Activated CD4-positive, alpha-beta T cell treated with anti-CD3 and anti-CD28 coated beads, Interleukin-2, amount 50 U/mL, for 4 hours (primary cell): ENCODE data around the gene TP53I11.

Source experiments
- DNase-seq, 2 experiments: peaks; one replicate each; pipeline ENCODE4 v3.0.0-alpha.2; 2020

Gene TP53I11, protein sequence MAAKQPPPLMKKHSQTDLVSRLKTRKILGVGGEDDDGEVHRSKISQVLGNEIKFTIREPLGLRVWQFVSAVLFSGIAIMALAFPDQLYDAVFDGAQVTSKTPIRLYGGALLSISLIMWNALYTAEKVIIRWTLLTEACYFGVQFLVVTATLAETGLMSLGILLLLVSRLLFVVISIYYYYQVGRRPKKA

DNA sequence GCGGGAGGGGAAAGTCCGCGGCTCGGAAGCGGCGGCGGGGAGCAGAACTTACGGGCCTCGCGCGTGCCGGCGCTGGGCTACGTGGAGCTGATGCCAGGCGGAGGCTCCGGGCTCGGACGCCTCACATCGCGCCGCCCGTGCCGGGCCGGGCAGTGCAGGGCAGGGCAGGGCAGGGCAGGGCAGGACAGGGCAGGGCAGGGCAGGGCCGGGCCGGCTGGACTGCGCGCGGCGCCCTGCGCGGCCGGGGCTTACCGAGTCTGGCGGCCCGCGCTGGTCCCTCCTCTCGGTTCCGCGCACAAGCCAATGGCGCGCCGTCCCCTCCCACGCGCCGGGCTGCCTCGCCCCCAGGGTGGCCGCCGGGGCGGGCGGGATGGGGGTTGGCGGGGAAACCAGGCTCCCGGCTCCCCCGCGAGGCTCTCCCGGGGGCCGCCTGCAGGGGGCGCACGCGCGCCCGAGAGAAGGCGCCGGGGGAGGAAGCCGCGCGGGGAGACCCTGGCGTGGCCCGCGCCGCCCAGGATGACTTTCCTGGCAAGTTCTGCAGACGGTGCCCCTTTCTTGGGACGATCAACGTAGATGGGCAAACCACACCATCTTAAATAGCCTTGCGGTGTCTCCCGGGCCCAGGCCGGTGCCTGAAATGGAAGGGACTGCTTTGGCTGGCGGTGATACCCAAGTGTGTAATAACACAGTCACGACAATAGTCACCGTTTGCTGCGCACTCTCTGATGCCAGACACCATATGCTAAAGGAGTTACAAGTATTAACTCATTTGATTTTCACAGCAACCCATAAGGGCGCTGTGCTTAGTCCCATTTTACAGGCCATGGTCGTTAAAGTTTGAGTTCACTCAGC lies at the start of gene TP53I11:
TP53I11 (minus strand) TSS at position 259 of the 852 bp plus-strand sequence. CDS start 12,548 bp downstream, outside the sequence.
- peak; percentile 56 to 72 for DNase-seq

DNA sequence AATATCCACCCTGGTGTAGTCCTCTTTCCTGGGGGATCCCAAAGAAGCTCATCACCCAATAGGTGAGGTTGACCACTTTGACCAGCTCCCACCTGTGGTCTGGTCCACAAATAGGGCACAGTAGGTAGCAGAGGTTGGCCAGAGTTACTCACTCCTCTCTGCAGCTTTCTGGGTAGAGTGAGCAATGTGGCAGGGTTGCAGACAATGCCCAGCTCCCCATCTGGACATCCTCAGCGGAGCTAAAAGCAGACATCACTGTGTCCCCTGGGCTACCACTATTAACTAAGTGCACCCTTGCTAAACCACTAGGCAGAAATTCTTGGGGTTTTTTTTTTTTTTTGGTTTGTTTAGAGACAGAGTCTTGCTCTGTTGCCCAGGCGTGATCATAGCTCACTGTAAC lies 48.4 kb upstream of the TP53I11 start:
- DNase-seq: no peak

DNA sequence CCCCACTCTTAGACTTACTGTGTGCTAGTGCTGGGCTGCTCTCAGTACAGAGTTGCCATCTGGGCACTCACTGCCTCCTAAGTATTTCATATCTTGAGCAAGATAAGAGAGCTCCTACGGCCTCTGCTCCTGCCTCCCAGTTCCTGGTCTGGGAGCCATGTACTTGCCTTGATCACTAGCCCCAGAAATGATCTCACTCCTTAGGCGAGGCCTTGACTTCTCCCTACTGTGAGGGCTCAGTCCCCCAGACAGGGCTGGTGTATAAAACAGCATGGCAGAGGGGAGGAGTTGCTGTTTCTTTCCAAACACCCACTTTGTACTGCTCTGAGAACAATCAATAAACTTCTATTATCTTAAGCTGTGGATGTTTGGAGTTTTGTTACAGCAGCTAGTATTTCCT lies 47.4 kb upstream of the TP53I11 start:
- no peak for DNase-seq

DNA sequence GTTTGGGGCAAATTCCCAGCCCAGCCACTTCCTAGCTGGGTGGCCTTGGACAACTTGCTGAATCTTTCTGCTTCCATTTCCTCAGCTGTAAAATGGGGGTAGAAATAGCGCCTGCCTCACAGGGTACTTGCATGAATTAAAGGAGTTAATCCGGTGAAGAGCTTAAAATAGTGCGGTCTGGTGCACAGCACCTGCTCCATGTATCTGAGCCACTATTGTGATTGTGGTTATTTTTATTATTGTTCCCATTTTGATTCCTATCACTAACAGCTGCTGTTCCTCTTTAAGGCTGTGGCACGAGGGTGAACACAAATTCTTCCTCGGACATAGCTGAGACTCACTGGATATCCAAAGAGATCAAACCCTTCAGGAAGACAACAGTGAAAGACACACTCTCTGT lies 46.9 kb upstream of the TP53I11 start:
- no peak for DNase-seq

DNA sequence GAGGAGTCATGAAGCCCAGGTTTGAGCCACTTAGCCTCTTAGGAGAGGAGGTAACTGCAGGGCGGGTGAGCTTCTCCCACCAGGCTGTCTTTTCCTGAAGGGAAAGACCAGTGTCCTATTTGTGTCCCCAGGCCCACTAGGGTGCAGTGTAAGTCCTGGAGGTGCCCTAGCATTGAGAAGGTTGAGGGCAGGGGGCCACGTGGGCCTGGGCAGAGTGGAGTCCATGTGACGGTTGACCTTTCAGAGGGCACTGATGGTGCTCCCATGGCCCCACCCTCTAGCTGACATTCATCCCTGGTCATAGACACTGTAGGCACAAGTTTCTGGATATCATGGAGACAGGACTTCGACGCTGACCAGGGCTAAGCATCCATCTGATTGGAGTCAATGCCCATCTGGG lies 44.1 kb upstream of the TP53I11 start:
- no peak for DNase-seq

DNA sequence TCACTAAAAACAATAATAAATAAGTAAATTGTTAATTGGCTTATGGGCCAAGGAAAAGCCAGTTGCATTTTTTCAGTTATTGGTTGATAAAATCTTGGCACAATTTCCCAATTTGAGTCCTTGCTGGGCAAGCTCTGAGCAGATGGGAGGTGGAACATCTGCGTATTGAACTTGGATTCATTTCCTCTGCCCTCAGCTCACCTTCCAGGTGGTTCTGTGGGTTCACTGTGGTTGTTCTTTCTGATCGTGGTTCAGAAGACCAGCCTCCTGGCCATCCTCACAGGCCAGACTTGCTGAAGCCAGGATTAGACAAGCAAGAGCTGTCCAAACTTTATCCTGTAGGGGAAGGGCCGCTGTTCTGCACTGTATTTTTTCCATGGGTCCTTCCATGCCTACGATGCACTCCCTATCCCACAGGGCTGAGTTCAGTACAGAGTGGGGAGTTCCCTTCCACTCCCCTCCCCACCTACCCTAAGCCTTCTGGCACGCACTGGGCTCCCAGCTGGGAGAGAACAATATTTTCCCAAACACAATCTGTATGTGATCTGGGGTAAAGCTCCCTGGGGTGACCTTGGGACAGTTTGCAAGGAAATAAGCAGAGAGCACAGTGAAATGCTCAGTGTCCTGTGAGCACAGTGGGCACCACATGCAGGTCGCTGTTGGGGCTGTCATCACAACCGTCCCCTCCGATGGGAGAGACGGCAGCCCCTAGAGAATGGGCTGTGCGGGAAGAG lies 43.5 kb upstream of the TP53I11 start:
- DNase-seq: no peak

DNA sequence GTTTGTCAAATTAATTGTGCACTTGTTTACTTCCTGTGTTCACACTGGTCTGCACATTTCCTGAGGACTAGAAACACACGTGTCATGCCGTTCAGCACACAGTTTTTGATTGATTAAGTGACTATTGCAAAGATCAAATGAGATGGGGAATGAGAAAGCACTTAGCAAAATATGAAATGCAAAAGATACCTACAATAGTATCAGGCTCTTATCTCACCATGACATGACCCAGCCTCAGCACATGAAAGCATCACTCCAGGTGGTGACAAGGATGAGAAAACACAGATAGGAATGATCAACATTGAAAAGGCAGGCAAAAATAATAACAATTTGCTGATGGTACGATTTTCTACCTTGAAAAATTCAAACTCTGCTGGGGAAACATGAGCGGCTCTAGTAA lies 42.1 kb upstream of the TP53I11 start:
- DNase-seq: no peak

DNA sequence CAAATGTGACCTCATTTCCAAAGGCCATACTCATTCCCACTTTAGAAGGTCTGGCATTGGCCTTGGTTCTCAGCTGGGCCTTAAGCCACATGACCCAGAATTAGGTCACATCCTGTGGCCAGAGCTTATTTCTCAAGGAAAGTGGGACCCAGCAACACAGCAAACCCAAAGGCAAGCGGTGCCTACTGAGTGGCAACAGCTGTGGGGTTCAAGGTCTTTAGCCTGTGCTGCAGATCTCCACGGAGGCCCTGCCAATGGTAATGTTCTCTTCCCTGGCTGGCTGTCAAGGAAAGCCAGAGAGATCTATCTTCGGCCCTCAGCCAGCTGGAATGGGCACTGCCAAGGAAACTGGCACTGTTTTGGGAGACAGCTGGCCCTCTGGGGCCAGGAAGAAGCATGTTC lies 41.5 kb upstream of the TP53I11 start:
- DNase-seq: no peak

DNA sequence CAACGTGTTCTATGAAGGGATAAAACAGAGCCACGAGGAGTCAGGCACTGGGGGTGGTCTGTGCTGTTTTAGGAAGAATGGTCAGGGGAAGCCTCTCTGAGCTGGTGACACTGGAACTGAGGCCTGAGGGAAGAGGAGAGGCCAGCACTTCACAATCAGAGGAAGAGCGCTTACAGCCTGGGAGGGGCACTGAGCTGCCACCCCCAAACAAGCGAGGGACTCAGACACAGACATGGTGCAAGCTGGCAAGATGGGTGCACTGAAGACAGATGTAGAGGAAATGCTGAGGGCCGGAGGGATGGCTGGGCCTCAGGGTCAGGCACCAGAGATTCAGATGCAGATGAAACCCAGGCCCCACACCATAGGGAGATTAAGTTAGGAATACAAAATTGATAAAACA lies 40.0 kb upstream of the TP53I11 start:
- no peak for DNase-seq

DNA sequence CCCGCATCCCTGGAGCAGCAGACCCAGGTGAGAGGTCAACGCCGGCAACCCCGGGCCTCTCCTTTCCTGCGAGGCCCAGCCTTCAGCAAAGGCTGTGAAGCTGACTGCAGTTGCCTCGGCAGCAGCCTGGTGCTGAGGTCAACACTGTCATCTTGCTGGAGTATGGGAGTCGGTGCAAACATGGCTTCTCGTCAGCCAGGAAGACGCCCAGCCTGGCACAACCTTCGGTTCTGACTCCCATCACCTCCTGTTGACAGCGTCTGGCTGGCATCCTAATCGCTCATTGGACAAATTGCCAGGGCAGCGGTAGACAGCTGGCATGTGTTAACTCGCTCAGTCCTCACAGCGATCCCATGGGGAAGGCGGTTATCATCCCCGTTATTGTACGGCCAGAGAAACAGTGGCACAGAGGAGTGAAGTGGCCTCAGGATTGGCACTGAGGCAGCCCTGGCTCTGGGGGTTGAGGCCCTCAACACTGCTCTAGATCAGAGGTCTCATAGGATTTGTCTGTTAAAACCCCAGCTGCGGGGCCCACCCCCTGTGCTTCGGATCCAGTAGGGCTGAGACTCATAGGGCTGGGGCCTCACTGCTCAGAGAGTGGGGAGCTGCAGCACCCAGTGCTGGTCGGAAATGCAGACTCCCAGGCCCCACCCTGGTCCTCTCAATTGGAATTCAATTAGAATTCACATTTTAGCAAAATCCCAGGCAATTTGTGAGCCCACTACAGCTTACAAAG lies 39.3 kb upstream of the TP53I11 start:
- no peak for DNase-seq

DNA sequence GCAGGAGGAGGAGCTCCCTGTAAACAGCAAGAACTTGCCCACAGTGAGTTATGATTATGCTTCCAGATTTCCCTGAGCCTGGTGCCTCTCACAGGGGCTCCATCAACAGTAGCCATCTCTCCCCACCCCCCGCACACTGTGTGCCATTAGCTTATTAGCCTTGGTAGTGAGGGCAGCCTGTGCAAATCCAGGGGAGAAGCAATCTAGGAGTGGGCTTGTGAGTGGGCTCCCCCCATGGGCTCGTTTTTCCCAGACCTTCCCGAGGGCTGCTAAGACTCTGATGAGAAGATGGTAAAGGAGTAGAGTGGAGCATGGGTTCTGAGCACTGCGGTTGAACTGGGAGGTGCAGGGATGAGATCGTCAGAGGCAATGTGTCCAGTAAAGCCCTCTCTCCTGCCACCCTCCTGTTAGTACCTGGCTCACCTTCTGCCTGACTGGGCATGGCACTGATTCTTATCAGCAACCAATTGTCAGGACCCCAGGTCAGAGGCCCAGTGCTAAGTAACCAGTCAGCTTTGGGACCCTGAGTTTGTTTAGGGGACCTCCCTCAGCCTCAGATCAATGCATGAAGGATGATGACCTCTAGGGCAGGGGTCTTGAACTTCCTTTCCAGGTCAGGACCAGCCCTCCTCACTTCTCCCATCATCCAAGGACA lies 38.4 kb upstream of the TP53I11 start:
- no peak for DNase-seq

DNA sequence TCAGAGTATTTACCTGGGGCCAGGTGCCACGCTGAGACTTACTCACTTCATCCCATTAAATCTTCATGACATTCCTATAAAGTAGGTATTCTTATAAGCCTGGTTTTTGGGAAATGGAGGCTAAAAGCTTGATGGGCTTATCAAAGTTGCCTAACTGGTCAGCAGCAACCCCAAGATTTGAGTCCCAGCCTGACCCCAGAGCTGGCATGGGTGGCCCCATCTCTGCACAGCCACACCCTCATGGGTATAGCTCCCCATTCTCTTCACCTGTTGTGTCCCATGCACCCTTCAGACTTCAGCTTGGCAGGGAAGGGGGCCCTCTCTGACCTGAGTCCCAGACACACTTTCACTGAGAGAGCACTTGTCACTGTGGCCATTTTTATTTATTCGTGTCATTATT lies 37.4 kb upstream of the TP53I11 start:
- no peak for DNase-seq

DNA sequence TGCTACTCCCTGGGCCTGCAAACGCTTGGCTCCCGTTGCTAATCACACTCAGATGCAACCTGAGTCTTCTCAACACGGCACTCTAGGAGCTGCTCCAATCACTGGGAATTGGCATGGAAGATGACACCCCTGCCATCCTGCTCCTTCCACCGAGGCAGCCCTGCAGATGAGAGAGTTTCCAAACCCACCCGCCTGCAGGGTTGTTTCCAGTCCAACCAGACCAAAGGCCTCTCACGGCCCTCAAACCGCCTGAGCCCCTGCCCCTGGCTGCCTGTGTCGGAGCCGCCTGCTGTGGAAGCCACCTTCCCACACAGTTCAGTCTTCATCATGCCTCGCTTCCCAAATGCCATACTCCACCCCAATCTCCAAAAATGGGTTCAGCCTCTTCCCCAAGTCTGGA lies 36.8 kb upstream of the TP53I11 start:
- no peak for DNase-seq

DNA sequence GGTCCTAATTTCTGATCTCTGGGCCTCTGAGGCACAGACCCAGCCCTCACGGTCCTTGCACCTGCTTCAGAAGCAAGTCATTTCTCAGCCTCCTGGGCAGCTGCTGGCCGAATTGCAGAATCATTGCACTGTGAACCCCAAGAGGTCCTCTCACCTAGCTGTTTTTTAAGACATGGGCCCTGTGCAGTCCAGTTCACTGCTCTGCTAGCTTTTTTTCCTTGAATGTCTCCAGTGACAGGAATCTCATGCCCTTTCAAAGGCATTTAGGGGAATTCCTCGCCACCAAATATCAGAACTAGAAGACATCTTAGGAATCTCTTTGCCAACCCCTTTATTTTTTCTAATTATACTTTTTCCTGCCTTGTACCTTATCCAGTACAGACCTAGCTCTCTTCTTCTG lies 35.6 kb upstream of the TP53I11 start:
- DNase-seq: no peak

DNA sequence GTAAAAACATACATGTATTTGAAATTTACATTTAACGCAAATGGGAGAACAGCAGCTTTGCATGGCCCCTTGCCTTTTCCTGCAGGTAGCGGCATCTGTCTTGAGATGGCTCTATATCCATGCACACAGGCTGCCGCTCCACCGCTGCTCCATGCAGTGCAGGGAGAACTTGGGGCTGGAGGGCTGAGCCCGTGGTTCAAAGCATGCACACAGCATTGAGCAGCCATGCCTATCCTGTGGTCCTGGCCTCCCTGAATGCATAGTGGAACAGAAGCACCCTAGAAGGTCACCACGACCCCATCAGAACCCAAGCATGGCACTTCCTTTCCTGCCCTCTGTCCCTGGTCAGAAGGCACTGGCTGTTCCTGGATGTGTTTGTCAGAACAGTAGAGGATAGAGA lies 35.0 kb upstream of the TP53I11 start:
- DNase-seq: no peak

DNA sequence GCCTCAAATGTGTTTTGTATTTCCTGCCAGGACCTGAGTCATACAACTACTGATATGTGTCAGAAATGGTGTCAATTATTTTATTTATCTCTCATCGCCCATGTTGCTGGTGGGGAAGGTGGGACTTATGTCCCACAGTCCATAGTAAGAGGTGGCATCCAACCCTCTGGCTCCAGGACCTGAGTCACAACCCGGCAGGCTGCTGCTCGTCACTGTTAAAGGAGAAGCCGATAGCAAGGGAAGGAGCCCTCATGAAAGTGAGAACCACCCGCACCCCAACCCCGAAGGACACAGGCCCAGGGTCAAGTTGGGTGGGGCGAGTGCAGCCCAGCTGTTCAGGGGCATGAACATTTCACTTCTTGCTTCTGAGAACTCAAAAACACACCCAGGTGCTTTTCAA lies 33.1 kb upstream of the TP53I11 start:
- no peak for DNase-seq

DNA sequence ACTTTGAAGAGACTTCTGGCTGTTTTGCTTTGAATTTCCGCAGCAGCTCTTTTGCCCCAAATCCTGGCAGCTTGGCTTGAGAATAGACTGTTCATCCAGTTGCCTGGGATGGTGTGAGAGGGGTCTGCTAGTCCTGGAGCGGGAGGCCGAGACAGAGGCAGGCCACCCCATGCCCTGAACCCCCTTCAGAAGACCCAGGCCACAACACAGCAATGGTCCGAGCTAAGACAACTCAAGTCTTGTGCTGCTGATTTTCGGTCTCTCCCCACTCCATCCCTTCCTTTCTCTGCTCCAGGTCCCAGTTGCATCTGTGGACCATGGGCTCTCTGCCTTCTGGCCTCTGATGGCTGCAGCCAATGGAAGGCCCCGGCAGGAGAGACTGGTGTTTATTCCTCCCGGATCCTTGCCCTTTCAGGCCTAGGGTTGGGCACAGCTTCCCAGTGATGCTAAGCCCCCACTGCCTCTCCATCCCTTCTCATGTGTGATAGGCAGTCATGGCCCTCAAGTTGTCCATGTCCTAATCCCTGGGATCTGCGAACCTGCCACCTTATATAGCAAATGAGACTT lies 31.9 kb upstream of the TP53I11 start:
- no peak for DNase-seq

DNA sequence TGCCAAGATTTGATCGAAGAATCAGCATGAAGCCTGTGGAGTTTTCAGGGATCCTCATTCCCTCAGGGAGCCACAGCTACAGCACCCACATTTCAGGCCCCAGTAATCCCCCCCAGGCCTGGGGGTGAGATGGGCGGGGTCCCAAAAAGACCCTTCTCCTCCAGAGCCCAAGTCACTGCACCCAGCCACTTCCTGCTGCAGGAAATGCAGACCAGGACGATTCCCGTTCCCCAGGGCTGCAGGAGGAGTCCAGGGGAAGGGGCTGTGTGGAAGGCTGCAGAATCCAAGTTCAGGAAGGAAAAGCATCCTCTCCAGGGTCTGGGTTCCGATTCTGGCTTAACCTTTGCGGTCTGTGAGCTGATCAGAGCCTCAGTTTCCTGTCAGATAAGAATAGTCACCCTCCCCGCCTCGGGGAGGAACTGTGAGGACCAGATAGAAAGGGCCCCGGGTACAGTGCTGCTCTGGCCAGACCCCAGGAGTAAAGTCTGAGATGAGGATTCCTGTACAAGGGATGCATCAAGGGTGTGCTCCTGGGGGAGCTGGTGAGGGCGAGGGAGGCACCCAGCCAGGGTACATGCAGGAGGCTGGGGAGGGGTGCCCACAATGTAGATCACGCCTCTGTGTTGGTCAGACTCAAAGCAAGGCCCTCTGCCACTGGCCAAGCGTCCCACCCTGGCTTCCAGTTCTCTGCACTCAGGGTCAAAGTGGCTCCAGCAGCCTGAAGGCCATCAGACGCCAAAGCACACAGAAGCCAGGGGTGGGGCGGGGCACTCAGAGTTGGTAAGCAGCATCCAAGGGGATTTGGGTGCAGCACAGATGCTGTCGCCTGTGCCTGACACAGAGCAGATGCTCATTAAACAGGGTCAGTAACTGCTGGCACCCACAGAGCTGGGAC lies 30.1 kb upstream of the TP53I11 start:
- no peak for DNase-seq

DNA sequence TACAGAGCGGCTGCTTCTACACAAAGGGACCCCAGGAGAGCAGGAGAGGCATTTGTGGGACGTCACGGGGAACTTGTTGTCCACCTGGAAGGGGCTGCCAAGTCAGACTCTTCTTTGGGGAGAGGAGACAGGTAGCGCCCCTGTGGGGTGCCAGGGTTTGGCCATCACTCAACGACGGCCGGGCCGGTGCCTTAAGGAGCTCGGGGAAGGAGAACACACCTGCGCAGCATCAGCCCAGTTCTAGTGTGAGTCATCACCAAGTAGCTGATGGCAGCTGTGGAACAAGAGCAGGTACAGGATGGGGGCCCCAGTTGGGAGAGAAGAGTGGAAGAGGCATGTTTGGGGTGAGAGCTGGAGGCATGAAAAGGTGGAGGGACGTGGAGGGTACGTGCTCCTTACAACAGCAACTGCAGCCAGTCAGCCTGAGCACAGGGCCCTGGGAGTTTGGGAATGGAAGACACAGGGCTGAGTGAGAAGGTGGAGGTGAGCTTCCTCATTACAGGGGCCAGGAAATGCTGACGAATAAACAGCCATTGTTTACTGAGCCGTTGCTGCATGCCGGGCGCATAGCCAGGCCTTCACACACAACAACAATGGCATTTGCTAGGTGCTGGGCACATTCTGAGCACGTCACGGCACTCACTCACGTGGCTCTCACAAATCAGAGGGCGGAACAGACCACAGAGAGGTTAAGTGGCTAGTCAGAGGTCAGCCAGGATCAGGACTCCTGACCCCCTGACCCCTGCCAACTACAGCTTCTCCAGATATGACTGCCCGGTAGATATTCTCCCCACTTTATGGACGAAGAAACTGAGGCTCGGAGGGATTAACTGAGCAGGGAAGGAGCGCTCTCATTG lies 29.1 kb upstream of the TP53I11 start:
- no peak for DNase-seq

DNA sequence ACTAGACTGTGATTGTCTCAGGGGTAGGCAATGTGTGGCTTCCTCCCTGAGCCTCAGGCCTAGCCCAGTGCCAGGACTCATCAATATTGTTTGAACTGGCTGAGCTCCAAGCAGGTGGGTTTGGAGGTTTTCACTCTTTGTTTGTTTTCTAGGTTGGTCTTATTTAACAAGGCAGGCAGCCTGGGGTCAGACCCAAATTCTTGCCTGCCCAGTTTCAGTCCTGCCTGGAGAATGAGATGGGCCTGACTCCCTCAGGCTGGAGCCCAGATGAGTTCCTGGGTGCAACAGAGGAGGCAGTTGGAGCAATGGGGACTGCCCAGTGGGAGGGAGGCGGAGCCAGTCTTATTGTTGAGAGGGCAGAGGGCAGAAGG lies 28.3 kb upstream of the TP53I11 start:
- no peak for DNase-seq
